Peyer's patch (tissue), 4 donors: ENCODE data around the gene STEAP4.

ENCODE experiments used
- POLR2A ChIP-seq, 2 donors: fragments of 450-650 bp; IDR thresholded peaks; one replicate each; pipeline ENCODE4 v1.5.1; 2017; ENCODE audit warnings: antibody characterized with exemption in 2 of 2, mild to moderate bottlenecking in 2 of 2, moderate library complexity in 2 of 2
- TF ChIP-seq, protein P1 (sequence below), 6 experiments: fragments of 450-650 bp in 4 of 6; fragments of 200-600 bp in 2 of 6; sonication (generic) in 1 of 6; IDR thresholded peaks; one replicate each; pipeline ENCODE4 v1.5.1; 2017 to 2019; ENCODE audit warnings: antibody characterized with exemption in 6 of 6, mild to moderate bottlenecking in 3 of 6, moderate library complexity in 1 of 6

- TF ChIP-seq, protein P1, sequence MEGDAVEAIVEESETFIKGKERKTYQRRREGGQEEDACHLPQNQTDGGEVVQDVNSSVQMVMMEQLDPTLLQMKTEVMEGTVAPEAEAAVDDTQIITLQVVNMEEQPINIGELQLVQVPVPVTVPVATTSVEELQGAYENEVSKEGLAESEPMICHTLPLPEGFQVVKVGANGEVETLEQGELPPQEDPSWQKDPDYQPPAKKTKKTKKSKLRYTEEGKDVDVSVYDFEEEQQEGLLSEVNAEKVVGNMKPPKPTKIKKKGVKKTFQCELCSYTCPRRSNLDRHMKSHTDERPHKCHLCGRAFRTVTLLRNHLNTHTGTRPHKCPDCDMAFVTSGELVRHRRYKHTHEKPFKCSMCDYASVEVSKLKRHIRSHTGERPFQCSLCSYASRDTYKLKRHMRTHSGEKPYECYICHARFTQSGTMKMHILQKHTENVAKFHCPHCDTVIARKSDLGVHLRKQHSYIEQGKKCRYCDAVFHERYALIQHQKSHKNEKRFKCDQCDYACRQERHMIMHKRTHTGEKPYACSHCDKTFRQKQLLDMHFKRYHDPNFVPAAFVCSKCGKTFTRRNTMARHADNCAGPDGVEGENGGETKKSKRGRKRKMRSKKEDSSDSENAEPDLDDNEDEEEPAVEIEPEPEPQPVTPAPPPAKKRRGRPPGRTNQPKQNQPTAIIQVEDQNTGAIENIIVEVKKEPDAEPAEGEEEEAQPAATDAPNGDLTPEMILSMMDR (IDR thresholded peaks at IDR 0.05) = no peak
- no peak for TF ChIP-seq POLR2A (IDR thresholded peaks at IDR 0.05)
Observed at GRCh38 chr7:88311675-88312036, 5.0 kb upstream of the STEAP4 start.
